HUDEP-2 (cell line): ENCODE measurements around the gene CEP170B.
"Not testable (repeated sequence)": the region's sequence is repeated elsewhere in the genome, so short reads cannot be mapped to it uniquely, and the experiment has no call there.

Experiments used
- DNase-seq, 76 experiments: peaks; one replicate each; lab custom pipeline; 2025; ENCODE audit not compliant: unreplicated experiment in 76 of 76; lab: John Stamatoyannopoulos, UW

The CEP170B gene

DNA sequence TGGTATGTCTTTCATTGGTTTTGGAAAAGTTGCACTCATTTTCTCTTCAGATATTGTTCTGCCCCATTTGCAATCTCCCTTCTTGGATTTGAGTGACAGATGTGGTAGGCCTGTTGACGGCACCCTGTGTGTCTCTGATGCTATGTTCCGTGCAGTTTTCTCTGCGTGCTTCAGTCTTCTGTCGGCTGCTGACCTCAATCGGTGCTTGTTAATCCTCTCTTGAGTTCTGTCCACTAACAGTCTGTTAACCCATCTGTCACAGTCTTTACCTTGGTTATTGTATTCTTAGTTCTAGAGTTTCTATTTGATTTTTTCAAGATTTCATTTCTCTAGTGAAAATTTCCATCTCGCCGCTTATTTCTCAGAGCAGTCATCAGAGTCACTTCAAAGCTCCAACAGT lies 38.9 kb downstream of the CEP170B start:
- no peak for DNase-seq

DNA sequence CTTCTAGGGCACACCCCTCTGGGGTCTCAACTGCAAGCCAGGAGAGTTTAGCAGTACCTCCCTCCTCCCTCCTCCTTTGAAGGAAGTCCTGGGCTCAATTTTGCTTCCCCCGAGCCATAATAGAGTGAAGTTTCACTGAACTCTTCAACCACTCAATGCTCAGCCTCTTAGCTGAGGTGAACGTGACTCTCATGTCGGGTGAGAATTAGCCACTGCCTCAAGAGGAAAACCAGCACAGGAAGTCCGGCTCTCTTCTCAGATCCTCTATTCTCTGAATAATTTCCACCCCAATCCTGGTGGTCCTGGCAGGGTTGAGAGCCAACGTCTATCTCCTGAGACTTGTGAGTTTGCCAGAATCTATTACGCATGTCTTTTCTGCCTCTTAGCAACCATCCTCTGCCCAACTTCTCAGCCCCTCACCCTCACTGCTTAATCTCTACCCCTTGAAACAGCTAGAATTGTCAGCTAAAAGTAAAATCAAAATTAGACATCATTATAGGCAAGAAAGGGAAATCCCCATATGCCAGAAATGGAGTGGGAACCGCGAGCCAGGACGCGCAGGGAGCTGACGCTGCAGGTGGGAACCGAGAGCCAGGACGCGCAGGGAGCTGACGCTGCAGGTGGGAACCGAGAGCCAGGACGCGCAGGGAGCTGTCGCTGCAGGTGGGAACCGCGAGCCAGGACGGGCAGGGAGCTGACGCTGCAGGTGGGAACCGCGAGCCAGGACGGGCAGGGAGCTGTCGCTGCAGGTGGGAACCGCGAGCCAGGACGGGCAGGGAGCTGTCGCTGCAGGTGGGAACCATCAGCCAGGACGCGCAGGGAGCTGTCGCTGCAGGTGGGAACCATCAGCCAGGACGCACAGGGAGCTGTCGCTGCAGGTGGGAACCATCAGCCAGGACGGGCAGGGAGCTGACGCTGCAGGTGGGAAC lies 39.8 kb downstream of the CEP170B start:
- DNase-seq: not testable (repeated sequence)

DNA sequence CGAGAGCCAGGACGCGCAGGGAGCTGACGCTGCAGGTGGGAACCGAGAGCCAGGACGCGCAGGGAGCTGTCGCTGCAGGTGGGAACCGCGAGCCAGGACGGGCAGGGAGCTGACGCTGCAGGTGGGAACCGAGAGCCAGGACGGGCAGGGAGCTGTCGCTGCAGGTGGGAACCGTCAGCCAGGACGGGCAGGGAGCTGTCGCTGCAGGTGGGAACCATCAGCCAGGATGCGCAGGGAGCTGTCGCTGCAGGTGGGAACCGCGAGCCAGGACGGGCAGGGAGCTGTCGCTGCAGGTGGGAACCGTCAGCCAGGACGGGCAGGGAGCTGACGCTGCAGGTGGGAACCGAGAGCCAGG lies 40.5 kb downstream of the CEP170B start:
- not testable (repeated sequence) for DNase-seq

DNA sequence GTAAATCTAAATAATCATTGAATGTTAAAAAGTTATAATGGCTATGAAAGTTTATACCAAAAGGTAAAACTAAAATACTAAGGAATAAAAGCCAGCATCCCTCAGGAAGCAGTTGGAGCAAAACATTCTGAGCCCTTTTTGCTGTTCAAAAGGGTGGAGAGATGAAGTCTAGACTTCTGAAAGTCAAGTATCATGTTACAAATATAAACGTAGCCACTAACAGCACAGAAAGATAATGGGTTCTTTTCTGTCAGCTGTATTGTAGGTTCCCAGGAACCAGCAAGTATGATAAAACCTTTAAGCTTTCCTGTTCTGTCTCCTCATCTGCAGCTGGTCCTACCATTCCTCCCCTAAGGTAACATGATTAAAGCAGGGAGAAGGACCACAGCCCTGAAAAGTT lies 43.2 kb downstream of the CEP170B start:
- DNase-seq: no peak

DNA sequence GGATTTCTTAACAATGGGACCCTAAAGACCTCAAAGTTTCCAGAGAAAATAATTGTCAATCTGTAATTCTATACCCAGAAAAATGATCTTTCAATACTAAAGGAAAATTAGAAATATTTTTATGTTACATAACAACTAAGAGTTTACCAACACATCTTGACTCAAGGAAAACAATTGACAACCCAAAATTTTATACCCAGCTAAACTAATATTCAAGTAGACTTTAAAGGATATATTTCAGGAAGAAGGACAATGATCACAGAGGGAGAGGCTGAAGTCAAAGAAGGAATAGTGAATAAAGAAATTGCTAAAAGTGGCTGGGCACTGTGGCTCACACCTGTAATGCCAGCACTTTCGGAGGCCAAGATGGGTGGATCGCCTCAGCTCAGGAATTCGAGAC lies 47.0 kb downstream of the CEP170B start:
- DNase-seq: no peak

DNA sequence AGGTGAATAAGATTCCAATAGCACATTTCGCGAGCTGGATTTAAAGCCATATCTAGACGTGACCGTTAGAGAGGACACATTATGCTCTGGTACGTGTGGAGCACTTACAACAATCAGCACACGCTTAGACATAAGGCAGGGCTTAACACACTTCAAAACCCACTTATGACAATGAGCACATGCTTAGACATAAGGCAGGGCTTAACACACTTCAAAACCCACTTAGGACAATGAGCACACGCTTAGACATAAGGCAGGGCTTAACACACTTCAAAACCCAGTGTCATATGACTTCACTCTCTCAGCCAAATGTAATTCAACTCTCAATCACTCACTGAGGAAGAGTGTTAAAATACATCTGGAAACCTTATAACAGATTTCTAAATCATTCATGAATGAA lies 48.4 kb downstream of the CEP170B start:
- no peak for DNase-seq

DNA sequence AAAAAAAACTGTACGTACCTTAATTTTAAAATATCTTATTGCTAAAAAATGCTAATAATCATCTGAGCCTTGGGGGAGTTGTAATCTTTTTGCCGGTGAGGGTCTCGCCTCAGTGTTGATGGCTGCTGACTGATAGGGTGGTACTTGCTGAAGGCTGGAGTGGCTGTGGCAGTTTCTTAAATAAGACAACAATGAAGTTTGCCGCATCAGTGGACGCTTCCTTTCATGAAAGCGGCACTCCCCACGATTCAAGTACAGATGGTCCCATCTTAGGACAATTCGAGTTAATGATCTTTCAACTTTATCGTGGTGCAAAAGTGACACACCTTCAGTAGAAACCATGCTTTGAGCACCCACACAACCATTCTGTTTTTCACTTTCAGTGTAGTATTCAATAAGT lies 52.0 kb downstream of the CEP170B start:
- no peak for DNase-seq

DNA sequence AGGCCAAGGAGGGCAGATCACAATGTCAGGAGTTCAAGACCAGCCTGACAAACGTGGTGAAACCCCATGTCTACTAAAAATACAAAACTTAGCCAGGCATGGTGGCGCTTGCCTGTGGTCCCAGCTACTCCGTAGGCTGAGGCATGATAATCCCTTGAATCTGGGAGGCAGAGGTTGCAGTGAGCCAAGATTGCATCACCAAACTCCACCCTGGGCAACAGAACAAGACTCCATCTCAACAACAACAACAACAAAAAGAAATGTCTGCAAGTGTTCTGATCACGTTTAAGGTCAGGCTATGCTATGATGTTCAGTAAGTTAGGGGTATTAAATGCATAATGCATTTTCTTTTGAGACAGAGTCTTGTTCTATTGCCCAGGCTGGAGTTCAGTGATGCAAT lies 52.9 kb downstream of the CEP170B start:
- DNase-seq: no peak

DNA sequence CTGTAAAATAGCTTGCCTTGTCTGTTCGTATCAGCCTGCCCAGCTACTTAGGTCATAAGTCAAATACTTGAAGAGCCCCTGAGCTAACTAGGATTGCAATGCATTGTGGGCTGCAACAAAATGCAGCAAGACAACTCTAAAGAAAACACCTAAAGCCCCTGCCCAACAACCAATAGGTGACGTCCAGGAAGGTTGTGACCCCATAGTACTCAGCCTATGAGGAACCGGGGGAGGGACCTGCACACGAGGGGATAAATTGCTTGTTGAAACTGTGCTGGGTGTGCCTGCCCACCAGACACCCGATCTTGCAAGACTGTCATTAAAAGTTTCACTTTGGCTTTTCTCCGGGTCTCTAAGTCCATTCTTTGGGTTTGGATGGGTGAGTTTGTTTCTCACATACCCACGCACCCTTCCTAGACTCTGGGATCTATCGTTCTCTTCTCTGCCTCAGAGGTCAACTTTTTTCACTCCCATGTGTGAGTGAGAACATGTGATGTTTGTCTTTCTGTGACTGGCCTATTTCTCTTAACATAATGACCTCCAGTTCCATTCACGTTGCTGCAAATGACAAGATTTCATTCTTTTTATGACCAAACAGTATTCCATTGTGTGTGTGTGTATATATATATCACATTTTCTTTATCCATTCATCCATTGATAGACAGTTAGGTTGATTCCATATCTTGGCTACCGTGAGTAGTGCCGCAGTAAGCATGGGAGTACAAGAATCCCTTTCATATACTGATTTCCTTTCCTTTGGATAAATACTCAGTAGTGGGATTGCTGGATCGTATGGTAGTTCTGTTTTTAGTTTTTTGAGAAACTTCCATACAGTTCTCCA lies 54.3 kb downstream of the CEP170B start:
- not testable (repeated sequence) for DNase-seq

DNA sequence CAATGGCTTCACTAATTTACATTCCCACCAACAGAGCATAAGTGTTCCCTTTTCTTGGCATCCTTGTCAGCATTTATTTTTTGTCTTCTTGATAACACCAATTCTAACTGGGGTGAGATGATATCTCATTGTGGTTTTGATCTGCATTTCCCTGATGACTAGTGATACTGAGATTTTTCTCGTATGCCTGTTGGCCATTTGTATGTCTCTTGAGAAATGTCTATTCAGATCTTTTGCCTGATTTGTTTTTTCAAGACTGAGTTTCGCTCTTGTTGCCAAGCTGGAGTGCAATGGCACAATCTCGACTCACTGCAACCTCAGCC lies 54.9 kb downstream of the CEP170B start:
- DNase-seq: no peak

DNA sequence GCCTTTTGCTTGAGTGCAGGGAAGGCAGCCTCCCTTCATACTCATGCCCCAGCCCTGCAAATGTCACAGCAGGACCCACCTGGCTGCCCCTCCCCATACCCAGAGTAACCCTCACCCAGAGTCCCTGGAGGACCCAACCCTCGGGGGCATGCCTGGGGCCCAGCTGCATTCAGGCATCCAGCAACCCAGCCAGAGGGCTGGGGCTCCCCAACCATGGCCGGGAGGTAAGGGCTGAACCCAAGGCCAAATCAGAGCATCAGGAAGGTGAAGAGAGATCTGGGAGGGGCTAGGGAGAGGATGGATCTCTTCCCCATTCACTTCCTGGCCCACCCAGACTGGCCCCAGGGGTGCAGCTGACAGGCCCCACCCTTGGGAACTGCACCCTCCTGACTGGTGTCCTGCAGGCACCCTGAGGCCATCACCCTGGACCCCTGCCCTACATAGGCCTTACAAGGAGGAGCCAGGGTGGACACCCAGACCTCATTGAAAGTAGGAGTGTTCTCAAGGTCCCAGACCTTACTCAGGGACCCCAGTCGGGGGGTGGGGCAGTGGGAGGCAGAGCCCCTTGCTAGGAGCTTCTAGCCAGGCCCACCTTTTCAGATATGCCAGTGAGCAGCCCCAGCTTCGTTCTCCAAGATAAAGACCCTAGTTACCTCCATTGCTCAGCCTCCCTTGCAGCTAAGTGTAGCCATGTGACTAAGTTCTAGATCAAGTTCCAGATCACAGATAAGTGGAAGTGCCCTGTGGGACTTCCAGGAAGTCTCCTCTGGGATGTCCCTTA lies 58.8 kb downstream of the CEP170B start:
- DNase-seq: no peak

DNA sequence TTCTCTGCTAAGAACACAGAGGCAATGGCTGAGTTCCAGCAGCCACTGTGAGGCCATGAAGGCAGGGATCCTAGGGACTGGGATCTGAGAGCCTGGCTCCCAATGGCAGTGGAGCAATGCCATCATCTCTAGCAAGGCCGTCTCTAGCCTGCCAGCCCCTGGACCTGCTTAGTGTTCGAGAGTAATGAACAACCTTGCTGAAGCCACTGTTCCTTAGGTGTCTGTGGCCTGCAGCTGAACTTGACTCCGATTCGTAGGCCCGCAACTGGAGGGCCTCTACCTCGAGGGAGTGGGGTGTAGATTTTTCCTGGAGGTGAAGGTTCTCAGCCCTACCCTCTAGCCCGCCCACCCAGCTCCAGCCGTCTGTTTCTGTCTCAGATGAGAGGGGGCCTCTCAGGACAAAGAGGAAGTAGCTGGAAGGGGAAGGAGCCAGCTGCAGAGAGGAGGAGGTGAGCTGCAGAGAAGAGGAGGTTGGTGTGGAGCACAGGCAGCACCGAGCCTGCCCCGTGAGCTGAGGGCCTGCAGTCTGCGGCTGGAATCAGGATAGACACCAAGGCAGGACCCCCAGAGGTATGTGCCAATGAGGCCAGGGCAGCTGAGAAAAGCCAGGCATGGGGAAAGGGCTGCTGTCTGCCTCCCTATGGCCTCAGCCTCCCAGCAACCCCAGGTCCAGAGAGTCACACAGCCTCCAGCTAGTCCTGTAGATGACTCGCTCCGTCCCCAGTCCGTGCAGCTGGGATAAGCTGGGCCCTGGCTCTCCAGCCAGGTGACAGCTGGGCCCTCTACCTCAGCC lies 59.5 kb downstream of the CEP170B start, which contains the start of gene PLD4:
Gene PLD4 (plus strand): TSS at position 459 of the 793 bp plus-strand sequence. CDS start 2,262 bp downstream, outside the sequence.
- no peak for DNase-seq

DNA sequence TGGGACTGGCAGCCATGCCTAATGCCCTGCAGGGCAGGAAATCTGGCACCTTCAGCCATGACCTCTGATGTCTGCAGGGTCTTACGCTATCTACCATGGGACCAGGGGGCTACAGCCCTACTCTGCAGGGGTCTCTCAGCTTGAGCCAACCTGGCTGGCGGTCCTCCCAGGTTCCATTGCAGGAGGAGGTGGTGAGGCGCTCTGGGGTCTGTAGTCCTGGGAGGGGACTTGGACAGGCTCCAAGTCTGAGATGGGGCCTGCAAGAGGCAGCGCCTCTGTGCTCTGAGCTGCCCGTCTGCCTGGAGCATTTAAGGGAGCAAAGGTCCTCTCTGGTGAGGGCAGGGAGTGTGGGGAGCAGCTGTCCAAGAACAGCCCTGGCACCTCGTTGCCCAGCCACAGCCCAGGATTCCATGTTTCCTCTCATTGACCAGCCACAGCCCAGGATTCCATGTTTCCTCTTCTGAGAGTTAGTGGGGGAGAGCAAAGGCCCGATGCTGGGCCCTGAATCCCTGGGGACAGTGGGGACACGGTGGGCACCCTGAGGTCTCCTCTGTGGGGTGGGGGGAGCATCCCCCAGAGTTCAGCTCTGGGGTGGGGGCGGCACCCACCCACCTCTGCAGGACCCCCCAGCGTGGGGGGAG lies 60.3 kb downstream of the CEP170B start:
- no peak for DNase-seq

DNA sequence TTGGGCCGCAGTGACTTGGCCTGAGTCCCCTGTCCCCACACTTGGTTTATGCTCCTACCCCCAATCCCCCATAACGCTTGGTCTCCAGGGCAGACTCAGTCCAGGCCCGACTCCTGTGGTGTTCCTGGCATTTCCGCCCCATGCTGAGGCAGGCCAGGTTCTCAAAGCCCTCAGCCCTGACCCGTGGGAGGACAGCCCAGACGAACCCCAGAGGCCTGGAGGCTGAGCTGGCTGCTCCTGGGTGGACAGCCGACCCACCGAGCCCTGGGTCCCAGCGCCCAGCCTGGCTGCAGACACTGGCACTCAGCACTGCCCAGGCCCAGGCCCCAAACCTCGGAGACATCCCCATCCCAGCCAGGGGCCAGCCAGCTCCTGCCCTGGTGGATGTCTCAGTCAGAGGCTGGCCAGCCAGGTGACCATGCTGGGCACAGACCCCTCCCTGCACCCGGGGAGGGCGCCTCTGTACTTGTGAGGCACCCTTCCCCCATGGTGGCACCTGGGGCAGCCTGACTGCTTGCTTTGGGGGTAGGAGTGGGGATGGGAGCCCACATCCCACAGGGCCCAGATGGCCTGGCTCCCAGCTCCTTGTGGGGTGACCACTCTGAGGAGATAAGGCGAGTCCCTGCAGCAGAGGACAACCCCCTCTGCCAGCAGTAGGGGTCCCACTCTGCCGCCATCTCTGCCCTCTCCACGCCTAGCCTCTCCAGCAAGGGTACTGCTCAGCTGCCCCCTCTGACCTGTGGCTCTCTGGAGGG lies 61.0 kb downstream of the CEP170B start:
- no peak for DNase-seq

DNA sequence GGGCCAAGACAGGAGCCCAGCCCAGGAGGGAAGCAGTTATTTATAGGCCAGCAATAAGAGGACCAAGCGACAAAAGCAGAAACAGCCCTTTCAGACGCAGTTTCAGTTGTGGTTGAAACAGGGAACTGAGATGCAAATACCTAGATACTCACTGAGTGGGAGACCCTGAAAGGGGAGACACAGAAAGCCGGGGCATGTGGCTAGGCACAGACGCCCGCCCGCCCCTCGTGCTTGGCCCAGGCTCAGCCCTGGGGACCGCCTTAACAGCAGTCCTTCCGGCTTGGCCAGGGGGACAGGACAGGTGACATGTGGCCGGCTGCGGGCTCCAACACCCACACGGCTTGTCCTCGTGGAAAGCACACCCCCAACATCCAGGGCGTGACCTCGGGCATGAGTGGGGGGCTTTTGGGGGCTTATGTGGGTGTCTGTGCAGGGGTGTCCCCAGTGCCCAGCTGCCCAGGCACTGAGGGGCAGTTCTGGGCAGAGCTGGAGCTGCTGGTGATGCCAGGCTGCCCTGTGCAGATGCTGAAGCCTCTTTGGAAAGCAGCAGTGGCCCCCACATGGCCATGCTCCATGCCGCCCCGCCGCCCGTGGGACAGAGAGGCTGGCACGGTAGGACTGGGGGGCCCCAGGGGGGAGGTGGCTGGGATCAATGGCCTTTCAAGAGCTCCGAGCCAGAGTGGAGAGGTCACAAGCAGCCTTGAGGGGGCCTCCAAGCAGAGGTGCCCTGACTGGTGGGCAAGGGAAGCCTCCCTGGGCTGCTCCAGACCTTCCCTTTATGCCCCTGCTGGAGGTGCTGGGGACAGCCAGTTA lies 61.8 kb downstream of the CEP170B start:
- no peak for DNase-seq

DNA sequence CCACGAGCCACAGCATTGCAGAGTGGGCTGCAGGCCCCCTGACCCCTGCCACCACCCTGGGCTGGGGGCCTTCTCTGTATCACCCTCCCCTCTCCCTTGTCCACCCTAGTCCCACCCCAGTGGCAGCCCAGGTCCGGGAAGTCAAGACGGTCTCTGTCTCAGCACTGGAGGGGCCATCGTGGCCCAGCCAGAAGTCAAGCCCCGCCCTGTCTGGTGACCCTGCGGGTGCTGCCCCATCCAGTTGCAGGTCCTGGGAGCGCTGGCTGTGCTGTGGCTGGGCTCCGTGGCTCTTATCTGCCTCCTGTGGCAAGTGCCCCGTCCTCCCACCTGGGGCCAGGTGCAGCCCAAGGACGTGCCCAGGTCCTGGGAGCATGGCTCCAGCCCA lies 62.4 kb downstream of the CEP170B start:
- DNase-seq: peak in 2 of 76 experiments; percentile 16 to 40

DNA sequence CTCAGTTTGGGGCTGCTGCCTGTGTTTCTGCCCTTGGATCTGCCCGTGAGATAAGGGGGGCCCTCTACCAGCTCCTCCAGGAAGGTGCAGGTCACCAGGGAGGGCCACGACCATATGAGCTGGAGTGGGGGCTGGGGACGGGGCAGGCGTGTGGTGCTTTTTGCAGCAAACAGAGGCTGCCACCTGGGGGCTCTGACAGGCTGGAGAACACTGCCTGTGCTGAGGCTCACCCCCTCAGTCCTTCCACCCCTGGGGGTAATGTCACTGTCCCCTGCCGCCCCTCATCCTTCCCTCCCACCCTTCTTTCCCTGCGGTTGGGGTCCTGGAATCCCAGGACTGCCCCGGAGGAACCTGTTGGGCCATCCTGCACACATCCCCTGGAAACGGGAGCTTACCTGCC lies 62.8 kb downstream of the CEP170B start:
- DNase-seq: peak in 4 of 76 experiments; percentile 6 to 40 (median 16)
